ENCODE data around the gene SPTLC1.

- no peak for TF ChIP-seq POLR2A (IDR thresholded peaks at IDR 0.05)
- no peak for TF ChIP-seq CTCF (IDR thresholded peaks at IDR 0.05)
Measured at GRCh38 chr9:92046676-92047075, 68.5 kb downstream of the SPTLC1 start.
